Smooth muscle cell (in vitro differentiated cells): ENCODE data around the gene LRMDA. TPM values are rescaled to one million over a fixed set of nuclear protein-coding genes. Genes with fewer than 3 reads are reported as not detected.

Experiments
- DNase-seq: peaks from one replicate; lab custom pipeline; 2025; ENCODE audit not compliant: unreplicated experiment; lab: John Stamatoyannopoulos, UW
- H2AFZ ChIP-seq: fragments of 200-600 bp; sonication (generic); 2 replicates; pipeline ENCODE4 v1.6.0; 2016; ENCODE audit warnings: antibody characterized with exemption, low read depth, mild to moderate bottlenecking
- H3F3A ChIP-seq: fragments of 200-600 bp; sonication (generic); 2 replicates; pipeline ENCODE4 v1.6.0; 2017; ENCODE audit warnings: antibody characterized with exemption, low read depth
- H3K27ac ChIP-seq: fragments of 200-600 bp; sonication (generic); 2 replicates; pipeline ENCODE4 v1.5.1; 2016; ENCODE audit warnings: low read depth, mild to moderate bottlenecking
- H3K27me3 ChIP-seq: fragments of 200-600 bp; sonication (generic); 2 replicates; pipeline ENCODE4 v1.6.1; 2016; ENCODE audit warnings: low read depth, mild to moderate bottlenecking
- H3K36me3 ChIP-seq: fragments of 200-600 bp; sonication (generic); 2 replicates; pipeline ENCODE4 v1.5.1; 2016; ENCODE audit warnings: low read depth
- H3K4me1 ChIP-seq: fragments of 200-600 bp; sonication (generic); 2 replicates; pipeline ENCODE4 v1.5.1; 2016; ENCODE audit warnings: low read depth
- H3K4me2 ChIP-seq: fragments of 200-600 bp; sonication (generic); 2 replicates; pipeline ENCODE4 v1.6.0; 2016; ENCODE audit warnings: mild to moderate bottlenecking
- H3K4me3 ChIP-seq: fragments of 200-600 bp; sonication (generic); 2 replicates; pipeline ENCODE4 v1.5.1; 2016; ENCODE audit warnings: mild to moderate bottlenecking
- H3K79me2 ChIP-seq: fragments of 200-600 bp; sonication (generic); 2 replicates; pipeline ENCODE4 v1.6.0; 2016; ENCODE audit warnings: low read depth, mild to moderate bottlenecking
- H3K9ac ChIP-seq: fragments of 200-600 bp; sonication (generic); 2 replicates; pipeline ENCODE4 v1.6.0; 2016; ENCODE audit warnings: low read depth
- H3K9me3 ChIP-seq: fragments of 200-600 bp; sonication (generic); replicated peaks from 2 replicates; pipeline ENCODE4 v1.5.1; 2016; ENCODE audit warnings: low read depth
- H4K20me1 ChIP-seq: fragments of 200-600 bp; sonication (generic); 2 replicates; pipeline ENCODE4 v1.6.0; 2016; ENCODE audit warnings: low read depth
- CTCF ChIP-seq: fragments of 200-600 bp; sonication (generic); IDR thresholded peaks from 2 replicates; pipeline ENCODE4 v1.5.1; 2017; ENCODE audit warnings: borderline replicate concordance, mild to moderate bottlenecking, antibody characterized with exemption; ENCODE audit not compliant: insufficient read depth, poor library complexity, severe bottlenecking
- WGBS: methylation state at CpG from one replicate; pipeline ENCODE4 v1.1.7; 2016; ENCODE audit warnings: low lambda C conversion rate; 5-methylcytosine and 5-hydroxymethylcytosine counted together
- polyA plus RNA-seq: library from polyadenylated mRNA; unstranded; fragments of >200 nt; fragmentation: Nextera tagmentation; extraction: Ambion mirVana; gene quantifications from 2 replicates; pipeline ENCODE4 v1.2.1, GENCODE V29; 2016
- total RNA-seq: library from RNA; depleted of rRNA; stranded (reverse); fragments of >200 nt; gene quantifications from 2 replicates; pipeline ENCODE4 v1.2.3, GENCODE V29; 2014

Gene LRMDA
- total and polyA plus RNA-seq, 2 experiments from 2014 or later = 1.5 to 1.6 TPM

- H3K27me3 ChIP-seq = no peaks in the 10 kb centered on the region
- no peak for TF ChIP-seq CTCF
- peak overlapping the region; percentile 78 for H3K4me2 ChIP-seq
Measured at GRCh38 chr10:75508239-75508813, 76.9 kb downstream of the LRMDA start.

GRCh38 chr10:75508814-75509306 lies 77.4 kb downstream of the LRMDA start:
- Histone ChIP-seq H3K4me3 (no peak overlapping the region), H3K36me3 (no peaks in the 10 kb centered on the region), H4K20me1 (no peaks in the 10 kb centered on the region), H3K27ac (peak overlapping the region; percentile 67), H3K9ac (no peak overlapping the region), H3K27me3 (no peaks in the 10 kb centered on the region), H3F3A (peaks cover 8% of the 10 kb centered on the region), H3K9me3 (no peaks in the 10 kb centered on the region), H3K79me2 (no peaks in the 10 kb centered on the region), H2AFZ (no peak overlapping the region), H3K4me2 (peak overlapping the region; percentile 78), H3K4me1 (peaks cover 5% of the 10 kb centered on the region)
- no peak for TF ChIP-seq CTCF
- 2% methylated on average over 7 of the region's 7 CpGs for WGBS
- no peak for DNase-seq

More at GRCh38 chr10:75508239-75508813, 76.9 kb downstream of the LRMDA start:
- Histone ChIP-seq H3K4me1 (peaks cover 5% of the 10 kb centered on the region), H3K36me3 (no peaks in the 10 kb centered on the region), H3K9me3 (no peaks in the 10 kb centered on the region), H3F3A (peaks cover 8% of the 10 kb centered on the region), H3K9ac (no peak overlapping the region), H2AFZ (no peak overlapping the region), H3K79me2 (no peaks in the 10 kb centered on the region), H4K20me1 (no peaks in the 10 kb centered on the region), H3K4me3 (no peak overlapping the region), H3K27ac (peak overlapping the region; percentile 67)
- WGBS = 0% methylated on average over 2 of the region's 2 CpGs
- no peak for DNase-seq

GRCh38 chr10:75509706-75510105 lies 78.3 kb downstream of the LRMDA start:
- no peak for DNase-seq
- no peaks in the 10 kb centered on the region for H3K9me3 ChIP-seq
- H3K36me3 ChIP-seq = no peaks in the 10 kb centered on the region
- no peaks in the 10 kb centered on the region for H3K27me3 ChIP-seq
- 58% methylated on average over 2 of the region's 2 CpGs for WGBS
- no peaks in the 10 kb centered on the region for H3K79me2 ChIP-seq
- no peak for TF ChIP-seq CTCF
- peaks cover 5% of the 10 kb centered on the region for H3K4me1 ChIP-seq
- H3K4me3 ChIP-seq = no peak overlapping the region
- H2AFZ ChIP-seq = no peak overlapping the region
- H4K20me1 ChIP-seq = no peaks in the 10 kb centered on the region
- H3F3A ChIP-seq = peaks cover 8% of the 10 kb centered on the region
- H3K9ac ChIP-seq = no peak overlapping the region
- H3K4me2 ChIP-seq = peak overlapping the region; percentile 78
- H3K27ac ChIP-seq = no peak overlapping the region

- Histone ChIP-seq H2AFZ (no peak overlapping the region), H4K20me1 (no peaks in the 10 kb centered on the region), H3K4me1 (peaks cover 5% of the 10 kb centered on the region), H3K9ac (no peak overlapping the region), H3K79me2 (no peaks in the 10 kb centered on the region), H3K27ac (no peak overlapping the region), H3K4me3 (no peak overlapping the region), H3K27me3 (no peaks in the 10 kb centered on the region), H3F3A (peaks cover 8% of the 10 kb centered on the region), H3K36me3 (no peaks in the 10 kb centered on the region), H3K4me2 (no peak overlapping the region), H3K9me3 (no peaks in the 10 kb centered on the region)
- WGBS = 97% methylated on average over 8 of the region's 8 CpGs
- no peak for DNase-seq
- TF ChIP-seq CTCF = no peak
Measured at GRCh38 chr10:75511011-75511410, 79.6 kb downstream of the LRMDA start.
